T-helper 17 cell (primary cell): ENCODE results near the gene MAP3K5. TPM values are rescaled to one million over a fixed set of nuclear protein-coding genes. Genes with fewer than 3 reads are reported as not detected.

Experiments used
- ATAC-seq: fragments of 150-1000 bp; cut with Tn5 transposase; 2 replicates; pipeline ENCODE4 v1.10.0; 2021; ENCODE audit warnings: mild to moderate bottlenecking, moderate library complexity
- DNase-seq, 3 donors: peaks; one replicate each; pipeline versions ENCODE4 v3.0.0 to v3.0.0-alpha.2; 2020 to 2021
- H3K9me3 ChIP-seq: one replicate; pipeline ENCODE4 v1.7.0; 2013; ENCODE audit warnings: low read length, mild to moderate bottlenecking; ENCODE audit not compliant: control insufficient read depth, poor library complexity, severe bottlenecking
- H3K27ac Mint-ChIP-seq: one replicate; pipeline ENCODE4 v1.8.0; 2022; ENCODE audit warnings: mild to moderate bottlenecking, moderate library complexity, mixed read lengths
- H3K27me3 Mint-ChIP-seq: one replicate; pipeline ENCODE4 v1.8.0; 2022; ENCODE audit warnings: mixed read lengths
- H3K36me3 Mint-ChIP-seq: one replicate; pipeline ENCODE4 v1.8.0; 2022; ENCODE audit warnings: low read depth, mixed read lengths
- H3K4me1 Mint-ChIP-seq: one replicate; pipeline ENCODE4 v1.8.0; 2022; ENCODE audit warnings: mild to moderate bottlenecking, mixed read lengths
- H3K4me3 Mint-ChIP-seq: one replicate; pipeline ENCODE4 v1.8.0; 2022; ENCODE audit warnings: mild to moderate bottlenecking, moderate library complexity, mixed read lengths
- total RNA-seq, 4 donors: library from RNA in 2 of 4; stranded (reverse) in 2 of 4; gene quantifications; one replicate each; pipeline ENCODE4 v1.2.3 and lab custom pipeline; 2022 to 2026

Gene MAP3K5
- total RNA-seq, 2 donors from 2014 or later, result 35.6 to 40.3 TPM

DNA sequence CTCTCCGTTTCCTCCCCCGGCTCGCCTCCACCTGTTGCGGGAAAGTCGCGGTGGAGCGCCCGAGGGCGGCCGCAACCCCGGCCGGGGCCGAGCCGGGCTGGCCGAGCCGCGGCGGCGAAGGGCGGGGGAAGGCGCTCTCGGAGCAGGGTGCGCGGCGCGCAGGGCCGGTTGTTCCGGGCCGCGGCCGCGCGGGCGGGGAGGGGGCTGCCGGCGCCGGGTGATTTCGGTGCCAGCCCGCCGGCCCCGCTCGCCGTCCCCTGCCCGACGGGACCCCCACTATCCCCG is 242.3 kb downstream of the MAP3K5 start:
- peak overlapping the region; percentile 83 for H3K4me3 Mint-ChIP-seq
- H3K27me3 Mint-ChIP-seq, result peaks cover 40% of the 10 kb centered on the region
- H3K9me3 ChIP-seq, result no peaks in the 10 kb centered on the region
- DNase-seq (no peak), ATAC-seq (peak; percentile 53)
- peaks cover 7% of the 10 kb centered on the region for H3K4me1 Mint-ChIP-seq
- H3K36me3 Mint-ChIP-seq, result peaks cover 4% of the 10 kb centered on the region
- no peak overlapping the region for H3K27ac Mint-ChIP-seq

DNA sequence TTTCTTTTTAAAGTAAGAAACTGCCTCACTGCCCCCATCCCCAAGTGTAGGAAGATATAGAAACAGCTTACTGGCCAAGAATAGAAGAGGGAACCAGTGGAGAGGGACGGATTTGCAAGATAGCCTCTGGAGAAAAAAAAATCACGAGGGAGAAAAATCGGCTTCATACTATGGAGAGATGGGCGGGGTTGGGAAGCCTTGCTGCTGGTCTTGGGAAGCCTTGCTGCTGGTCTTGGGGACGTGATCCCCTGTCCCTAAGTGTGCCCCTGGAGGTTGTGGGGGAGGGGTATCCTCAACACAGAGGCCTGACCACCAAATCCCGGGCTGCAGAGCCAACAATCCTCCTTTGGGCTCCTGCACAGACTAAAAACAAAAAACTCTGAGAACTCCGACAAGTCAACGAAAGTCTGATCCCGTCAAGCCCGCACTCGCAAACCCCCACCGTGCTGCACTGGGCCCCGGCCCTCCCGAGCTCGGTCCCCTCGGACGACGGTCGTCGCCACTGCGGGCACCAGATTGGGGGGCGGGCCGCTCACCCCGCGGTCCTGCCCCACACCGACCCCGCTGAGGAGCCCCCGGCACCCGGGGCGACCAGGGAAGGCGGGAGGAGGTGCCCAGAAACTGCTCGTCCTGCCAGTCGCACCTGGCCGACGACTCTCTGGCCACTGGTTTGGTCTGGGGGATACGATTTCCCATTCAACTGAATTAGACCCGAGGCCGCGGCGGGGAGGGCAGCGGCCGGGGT is 242.8 kb downstream of the MAP3K5 start:
- no peak for ATAC-seq
- H3K4me1 Mint-ChIP-seq, result peaks cover 7% of the 10 kb centered on the region
- peak overlapping the region; percentile 83 for H3K4me3 Mint-ChIP-seq
- peaks cover 5% of the 10 kb centered on the region for H3K36me3 Mint-ChIP-seq
- no peaks in the 10 kb centered on the region for H3K9me3 ChIP-seq
- H3K27ac Mint-ChIP-seq, result peak overlapping the region; percentile 14
- DNase-seq, result peak in 1 of 3 donors; percentile 9
- H3K27me3 Mint-ChIP-seq, result peaks cover 45% of the 10 kb centered on the region

DNA sequence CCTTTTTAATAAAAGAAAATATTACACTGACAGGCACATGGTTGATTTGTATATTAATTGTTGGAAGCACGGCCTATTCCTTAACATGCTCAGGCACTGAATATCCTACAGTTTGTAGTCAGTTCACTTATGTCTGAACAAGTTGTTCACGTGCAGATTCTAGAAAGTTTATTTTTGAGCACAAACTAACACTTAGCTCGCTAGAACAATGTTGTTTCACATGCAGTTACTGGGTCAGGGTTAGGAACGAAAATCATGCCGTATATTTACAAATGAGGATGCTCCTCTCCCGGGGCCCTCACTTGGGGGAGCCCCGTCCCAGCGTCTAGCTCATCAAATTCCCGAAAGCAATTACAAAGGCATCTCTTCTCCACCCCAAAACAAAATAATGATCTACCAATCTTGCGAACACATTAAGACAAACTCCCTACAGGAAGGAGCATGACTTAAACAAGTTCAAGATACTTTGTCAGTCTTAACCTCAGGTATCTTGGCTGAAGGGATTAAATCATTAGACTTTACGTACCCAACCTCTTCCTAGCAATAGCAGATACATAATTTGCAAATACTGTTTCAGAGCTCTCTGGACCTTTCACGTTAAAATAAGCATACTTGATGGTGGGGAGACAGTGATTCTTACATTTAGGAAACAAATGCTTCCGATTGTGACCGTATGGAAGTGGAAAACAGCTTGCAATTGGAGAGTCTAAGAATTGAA is 243.5 kb downstream of the MAP3K5 start:
- ATAC-seq (no peak), DNase-seq (no peak)
- Mint-ChIP-seq H3K27me3 (peaks cover 52% of the 10 kb centered on the region), H3K36me3 (peaks cover 7% of the 10 kb centered on the region), H3K27ac (peak overlapping the region; percentile 14), H3K4me3 (peak overlapping the region; percentile 83), H3K4me1 (peaks cover 7% of the 10 kb centered on the region)
- no peaks in the 10 kb centered on the region for H3K9me3 ChIP-seq

DNA sequence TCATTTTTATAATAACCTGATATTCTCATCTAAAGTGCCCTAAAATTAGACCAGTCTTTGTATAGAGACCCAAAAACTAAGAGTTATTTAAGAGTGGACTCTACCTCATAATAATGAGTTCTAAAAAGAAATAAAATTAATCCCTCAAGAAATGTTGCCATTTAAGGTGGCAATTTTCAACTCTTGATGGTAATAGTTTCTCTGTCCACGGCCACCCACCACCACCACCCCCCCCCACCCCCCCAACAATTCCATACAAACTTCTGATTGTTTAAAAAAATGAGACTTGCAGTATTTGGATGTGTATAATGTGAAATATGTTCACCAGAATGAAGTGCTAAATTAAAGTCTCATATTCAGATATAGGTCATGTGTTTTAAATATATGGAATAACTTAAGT is 244.4 kb downstream of the MAP3K5 start:
- ATAC-seq (no peak), DNase-seq (no peak)
- no peaks in the 10 kb centered on the region for H3K9me3 ChIP-seq
- peaks cover 10% of the 10 kb centered on the region for H3K36me3 Mint-ChIP-seq
- H3K4me1 Mint-ChIP-seq, result peaks cover 7% of the 10 kb centered on the region
- H3K27me3 Mint-ChIP-seq, result peaks cover 59% of the 10 kb centered on the region
- H3K4me3 Mint-ChIP-seq, result no peak overlapping the region
- H3K27ac Mint-ChIP-seq, result no peak overlapping the region

DNA sequence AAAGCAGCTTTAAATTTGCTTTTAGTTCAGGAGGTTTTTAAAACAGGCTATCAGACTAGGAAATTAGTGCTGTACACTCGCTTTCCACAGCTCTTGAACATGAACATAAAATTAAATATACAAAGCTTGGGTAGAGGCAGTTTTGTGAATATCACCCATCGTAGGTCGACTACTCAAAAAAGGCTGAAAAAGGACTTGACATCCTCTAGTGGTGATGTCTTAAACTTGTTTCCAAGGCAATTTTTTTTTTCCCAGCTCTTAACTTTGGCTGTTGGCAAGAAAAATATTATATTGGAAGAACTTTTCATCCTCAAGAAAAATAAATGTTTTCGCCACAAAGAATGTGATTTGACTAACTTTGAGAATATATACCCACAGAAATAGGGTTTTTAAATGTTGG is 244.9 kb downstream of the MAP3K5 start:
- Mint-ChIP-seq H3K4me3 (no peak overlapping the region), H3K4me1 (peaks cover 7% of the 10 kb centered on the region), H3K27ac (no peak overlapping the region), H3K36me3 (peaks cover 10% of the 10 kb centered on the region), H3K27me3 (peaks cover 59% of the 10 kb centered on the region)
- DNase-seq (no peak), ATAC-seq (no peak)
- no peaks in the 10 kb centered on the region for H3K9me3 ChIP-seq

DNA sequence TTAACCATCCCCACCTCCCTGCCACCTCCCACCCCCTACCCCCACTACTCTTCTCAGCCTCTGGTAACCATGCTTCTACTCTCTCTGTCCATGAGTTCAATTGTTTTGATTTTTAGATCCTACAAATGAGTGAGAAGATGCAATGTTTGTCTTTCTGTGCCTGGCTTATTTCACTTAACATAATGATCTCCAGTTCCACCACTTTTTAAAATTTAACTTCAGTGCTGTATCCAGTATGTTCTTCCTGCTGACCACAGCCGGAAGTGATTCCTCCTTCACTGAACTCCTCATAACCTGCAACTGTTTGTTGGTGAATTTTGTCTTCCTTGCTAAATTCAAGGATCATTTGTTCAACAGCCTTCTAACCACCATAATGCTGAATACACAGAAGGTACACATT is 245.9 kb downstream of the MAP3K5 start:
- no peak overlapping the region for H3K27ac Mint-ChIP-seq
- H3K4me3 Mint-ChIP-seq, result no peak overlapping the region
- H3K36me3 Mint-ChIP-seq, result peaks cover 10% of the 10 kb centered on the region
- peaks cover 59% of the 10 kb centered on the region for H3K27me3 Mint-ChIP-seq
- no peaks in the 10 kb centered on the region for H3K9me3 ChIP-seq
- peaks cover 7% of the 10 kb centered on the region for H3K4me1 Mint-ChIP-seq
- DNase-seq (no peak), ATAC-seq (no peak)

DNA sequence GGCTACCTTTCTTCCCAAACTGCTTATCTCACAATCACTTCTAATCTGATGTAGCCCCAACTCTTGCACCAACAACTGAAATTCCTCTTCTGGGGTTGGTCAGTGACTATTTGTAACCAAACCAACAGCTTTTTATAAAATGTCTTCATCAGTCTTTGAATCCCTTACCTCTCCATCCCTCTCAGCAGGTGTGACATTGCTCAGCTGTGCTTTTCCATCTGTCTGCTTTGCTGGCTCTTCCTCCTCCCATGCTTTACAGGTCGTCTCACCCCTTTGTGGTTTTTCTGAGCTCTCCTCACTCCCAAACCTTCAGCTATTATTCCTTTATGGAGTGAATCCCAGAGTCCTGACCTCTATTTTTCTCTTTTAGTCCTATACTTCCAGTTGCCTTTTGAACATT is 248.0 kb downstream of the MAP3K5 start:
- H3K27ac Mint-ChIP-seq, result no peak overlapping the region
- no peak for ATAC-seq
- no peak overlapping the region for H3K4me3 Mint-ChIP-seq
- no peak for DNase-seq
- H3K36me3 Mint-ChIP-seq, result peaks cover 10% of the 10 kb centered on the region
- H3K27me3 Mint-ChIP-seq, result peaks cover 62% of the 10 kb centered on the region
- H3K4me1 Mint-ChIP-seq, result peaks cover 6% of the 10 kb centered on the region
- H3K9me3 ChIP-seq, result no peaks in the 10 kb centered on the region

DNA sequence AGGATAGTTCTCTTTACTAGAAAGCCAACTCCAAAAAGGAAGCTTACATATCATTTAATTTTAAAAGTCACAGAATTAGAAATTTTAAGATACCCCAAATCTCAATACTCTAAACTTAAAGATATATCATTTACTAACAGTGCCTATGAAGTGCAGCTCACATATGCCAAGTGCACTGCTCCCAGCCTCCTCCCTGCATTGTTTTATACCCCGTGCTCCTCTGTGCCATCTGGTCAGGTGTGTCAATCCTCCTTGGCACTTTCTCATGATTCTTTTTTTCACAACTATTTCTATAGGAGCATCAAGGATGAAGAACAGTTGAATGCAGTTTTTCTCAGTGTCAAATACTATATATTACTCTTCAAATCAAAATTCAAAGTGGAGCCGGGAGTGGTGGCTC is 250.9 kb downstream of the MAP3K5 start:
- H3K4me1 Mint-ChIP-seq, result no peaks in the 10 kb centered on the region
- H3K36me3 Mint-ChIP-seq, result peaks cover 8% of the 10 kb centered on the region
- no peaks in the 10 kb centered on the region for H3K9me3 ChIP-seq
- H3K27me3 Mint-ChIP-seq, result peaks cover 34% of the 10 kb centered on the region
- ATAC-seq (no peak), DNase-seq (no peak)
- H3K27ac Mint-ChIP-seq, result no peak overlapping the region
- H3K4me3 Mint-ChIP-seq, result no peak overlapping the region

- peaks cover 24% of the 10 kb centered on the region for H3K27me3 Mint-ChIP-seq
- ATAC-seq, result no peak
- no peaks in the 10 kb centered on the region for H3K9me3 ChIP-seq
- DNase-seq, result no peak
- no peaks in the 10 kb centered on the region for H3K4me1 Mint-ChIP-seq
- H3K36me3 Mint-ChIP-seq, result peaks cover 5% of the 10 kb centered on the region
- no peak overlapping the region for H3K4me3 Mint-ChIP-seq
- H3K27ac Mint-ChIP-seq, result no peak overlapping the region
Measured at GRCh38 chr6:136539967-136540652, 252.2 kb downstream of the MAP3K5 start.

- no peaks in the 10 kb centered on the region for H3K9me3 ChIP-seq
- Mint-ChIP-seq H3K27me3 (peaks cover 12% of the 10 kb centered on the region), H3K4me1 (no peaks in the 10 kb centered on the region), H3K36me3 (peaks cover 2% of the 10 kb centered on the region), H3K4me3 (no peak overlapping the region), H3K27ac (no peak overlapping the region)
- DNase-seq, result no peak
- no peak for ATAC-seq
Measured at GRCh38 chr6:136538836-136539235, 253.4 kb downstream of the MAP3K5 start.

DNA sequence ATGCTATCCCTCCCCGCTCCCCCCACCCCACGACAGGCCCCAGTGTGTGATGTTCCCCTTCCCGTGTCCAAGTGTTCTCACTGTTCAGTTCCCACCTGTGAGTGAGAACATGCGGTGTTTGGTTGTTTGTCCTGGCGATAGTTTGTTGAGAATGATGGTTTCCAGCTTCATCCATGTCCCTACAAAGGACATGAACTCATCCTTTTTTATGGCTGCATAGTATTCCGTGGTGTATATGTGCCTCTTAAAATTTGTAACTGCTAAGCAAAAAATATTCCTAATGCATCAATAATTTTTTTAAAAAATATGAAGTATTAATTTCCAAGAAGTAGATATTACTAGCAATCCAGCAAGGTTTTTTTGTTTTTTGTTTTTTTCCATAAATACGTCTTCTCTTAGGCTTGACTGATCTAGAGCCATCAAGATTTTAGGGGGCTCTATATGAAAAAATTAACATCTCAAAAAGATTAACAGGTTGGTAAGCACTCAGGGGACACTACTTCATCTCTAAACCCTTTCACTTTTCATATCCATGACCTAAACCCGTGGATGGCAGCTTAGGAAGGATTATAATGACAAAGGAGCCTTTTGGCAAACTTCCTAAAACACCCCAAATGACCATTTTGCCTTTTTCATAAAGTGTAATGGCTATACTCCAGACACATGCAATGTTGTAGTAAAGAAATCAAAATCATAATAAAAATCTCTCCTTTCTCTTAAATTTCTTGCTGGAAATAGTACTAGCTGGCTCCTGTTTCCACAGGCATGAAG is 256.2 kb downstream of the MAP3K5 start:
- Mint-ChIP-seq H3K4me1 (no peaks in the 10 kb centered on the region), H3K27me3 (peaks cover 9% of the 10 kb centered on the region), H3K27ac (no peak overlapping the region), H3K4me3 (no peak overlapping the region), H3K36me3 (no peaks in the 10 kb centered on the region)
- DNase-seq, result no peak
- no peaks in the 10 kb centered on the region for H3K9me3 ChIP-seq
- no peak for ATAC-seq

DNA sequence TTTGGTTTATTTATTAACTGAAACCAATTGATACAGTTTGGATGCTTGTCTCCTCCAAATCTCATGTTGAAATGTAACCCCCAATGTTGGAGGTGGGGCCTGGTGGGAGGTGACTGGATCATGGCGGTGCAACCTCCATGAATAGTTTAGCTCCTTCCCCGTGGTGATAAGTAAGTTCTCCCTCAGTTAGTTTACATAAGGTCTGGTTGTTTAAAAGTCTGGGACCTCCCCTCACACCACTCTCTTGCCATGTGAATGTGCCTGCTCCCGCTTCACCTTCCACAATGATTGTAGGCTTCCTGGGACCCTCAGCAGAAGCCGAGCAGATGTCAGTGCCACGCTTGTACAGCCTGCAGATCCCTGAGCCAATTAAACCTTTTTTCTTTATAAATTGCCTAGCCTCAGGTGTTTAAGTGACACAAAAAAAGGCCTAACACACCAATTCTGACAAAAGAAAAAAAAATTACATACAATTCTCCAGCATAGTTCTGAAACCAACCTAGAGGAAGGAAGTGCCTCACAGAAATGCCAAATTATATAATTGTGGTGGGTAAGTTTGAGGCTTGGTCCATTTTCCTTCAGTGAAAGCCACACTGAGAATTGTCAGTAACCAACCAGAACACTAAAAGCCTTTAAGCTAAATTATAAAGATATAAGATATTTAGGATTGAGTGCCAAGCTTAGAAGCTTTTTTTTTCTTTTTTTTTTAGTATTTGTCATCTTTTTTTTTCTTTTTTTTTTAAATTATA is 257.1 kb downstream of the MAP3K5 start:
- no peak overlapping the region for H3K4me3 Mint-ChIP-seq
- peak overlapping the region; percentile 24 for H3K27ac Mint-ChIP-seq
- H3K27me3 Mint-ChIP-seq, result peaks cover 7% of the 10 kb centered on the region
- ATAC-seq, result no peak
- no peaks in the 10 kb centered on the region for H3K9me3 ChIP-seq
- H3K36me3 Mint-ChIP-seq, result no peaks in the 10 kb centered on the region
- H3K4me1 Mint-ChIP-seq, result no peaks in the 10 kb centered on the region
- DNase-seq, result no peak
